Activated CD8-positive, alpha-beta T cell treated with anti-CD3 and anti-CD28 coated beads for 36 hours (primary cell): ENCODE measurements around the gene RAB8B. TPM values are rescaled to one million over a fixed set of nuclear protein-coding genes. Genes with fewer than 3 reads are reported as not detected.

Source experiments
- ATAC-seq: fragments of 200-7000 bp; cut with Tn5 transposase; one replicate; pipeline ENCODE4 v1.10.0; 2021; ENCODE audit warnings: mild to moderate bottlenecking, moderate library complexity
- CTCF ChIA-PET: fragments of 350-600 bp; sonication (Branson Sonifier 250); formaldehyde crosslinking; loops from one replicate; lab custom pipeline; 2021; ENCODE audit warnings: antibody characterized with exemption; lab: Charles Lee
- POLR2A ChIA-PET: fragments of 350-600 bp; sonication (Branson Sonifier 250); formaldehyde crosslinking; loops from one replicate; lab custom pipeline; 2021; ENCODE audit warnings: antibody characterized with exemption; lab: Charles Lee
- DNase-seq: peaks from one replicate; pipeline ENCODE4 v3.0.0-alpha.2; 2020
- H3K27ac Mint-ChIP-seq: one replicate; pipeline ENCODE4 v1.8.0; 2021; ENCODE audit warnings: mild to moderate bottlenecking, mixed read lengths
- H3K27me3 Mint-ChIP-seq: one replicate; pipeline ENCODE4 v1.8.0; 2021; ENCODE audit warnings: mixed read lengths
- H3K36me3 Mint-ChIP-seq: one replicate; pipeline ENCODE4 v1.8.0; 2021; ENCODE audit warnings: low read depth, mixed read lengths
- H3K4me1 Mint-ChIP-seq: one replicate; pipeline ENCODE4 v1.8.0; 2021; ENCODE audit warnings: low read depth, mixed read lengths
- H3K4me3 Mint-ChIP-seq: one replicate; pipeline ENCODE4 v1.8.0; 2021; ENCODE audit warnings: mild to moderate bottlenecking, moderate library complexity, mixed read lengths
- H3K9me3 Mint-ChIP-seq: one replicate; pipeline ENCODE4 v1.8.0; 2021; ENCODE audit warnings: mixed read lengths
- CTCF ChIP-seq: fragments of 200-600 bp; IDR thresholded peaks from one replicate; pipeline ENCODE4 v1.8.0; 2022; ENCODE audit warnings: antibody characterized with exemption, mild to moderate bottlenecking
- intact Hi-C: fragments of 100-400 bp; cut with micrococcal nuclease; formaldehyde crosslinking; loops from one replicate; pipeline ENCODE4 v1.10.0; 2022
- total RNA-seq, 2 experiments: library from RNA; stranded (reverse); gene quantifications; one replicate each; pipeline ENCODE4 v1.2.3, GENCODE V29; 2021

The RAB8B gene
- total RNA-seq, 2 experiments from 2014 or later, result 252 to 261 TPM

DNA sequence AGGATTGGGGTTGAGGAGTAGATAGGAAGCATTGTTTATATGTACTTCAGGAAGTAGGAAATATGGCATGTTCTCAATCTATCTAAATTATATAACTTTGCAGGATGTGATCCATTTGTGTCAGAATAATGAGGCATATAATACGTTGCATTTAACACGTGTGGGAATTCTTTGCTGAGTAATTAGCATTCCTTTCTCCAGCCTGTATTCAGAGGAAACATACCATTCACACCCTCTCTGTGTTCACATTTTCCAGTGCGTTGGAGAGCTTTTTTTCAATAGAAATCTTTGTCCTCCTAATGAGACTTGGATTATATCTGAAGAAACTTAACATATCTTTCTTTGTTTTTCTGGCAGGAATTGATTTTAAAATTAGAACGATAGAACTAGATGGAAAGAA lies 55.0 kb downstream of the RAB8B start:
- DNase-seq (no peak), ATAC-seq (no peak)
- intact Hi-C loops, result no loop called here
- Mint-ChIP-seq H3K9me3 (no peaks in the 10 kb centered on the region), H3K4me1 (peaks cover 70% of the 10 kb centered on the region), H3K36me3 (peaks cover 78% of the 10 kb centered on the region), H3K27ac (peak overlapping the region; percentile 85), H3K27me3 (no peaks in the 10 kb centered on the region), H3K4me3 (no peak overlapping the region)
- ChIA-PET CTCF (interaction anchor here (0.9 to 2.0 kb wide), 6 partner anchors 10 to 197 kb away, joined by 3 to 6 read pairs (median 4); no protein-coding TSS in a partner anchor), POLR2A (interaction anchor here (0.9 to 1.1 kb wide), 3 partner anchors 14 to 33 kb away, joined by 3 to 5 read pairs (median 3); no protein-coding TSS in a partner anchor)
- TF ChIP-seq CTCF, result no peak

DNA sequence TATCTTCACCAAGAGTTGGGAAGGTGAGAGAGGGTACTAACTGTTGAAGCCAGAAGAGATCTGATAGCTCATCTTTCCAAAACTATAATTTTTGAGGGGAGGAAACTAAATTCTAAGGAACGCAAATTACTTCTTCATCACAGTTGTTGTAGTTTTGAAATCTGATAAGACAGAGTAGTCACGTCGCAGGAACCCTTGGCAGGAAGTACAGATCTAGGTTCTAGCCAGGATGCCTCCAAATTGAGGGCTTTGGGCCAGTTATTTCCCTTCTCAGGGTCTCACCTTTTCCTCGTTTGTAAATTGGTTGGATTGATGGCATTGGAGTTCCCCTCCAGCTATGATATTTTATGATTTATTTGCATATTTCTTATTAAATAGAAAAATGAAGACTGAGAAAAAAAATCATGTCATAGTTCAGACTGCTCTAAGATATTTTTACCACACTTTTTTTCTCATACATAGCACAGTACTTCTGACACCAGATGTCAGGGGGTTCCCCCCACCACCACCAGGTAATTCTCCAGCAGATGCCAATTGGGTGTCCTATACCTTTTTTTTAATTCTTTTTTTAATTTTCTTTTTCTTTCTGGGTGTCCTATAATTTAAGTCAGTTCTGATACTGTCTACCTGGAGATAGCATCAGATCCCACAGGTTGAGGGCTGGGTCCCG lies 55.7 kb downstream of the RAB8B start:
- DNase-seq (peak; percentile 47), ATAC-seq (peak; percentile 73)
- H3K4me1 Mint-ChIP-seq, result peaks cover 67% of the 10 kb centered on the region
- POLR2A ChIA-PET, result interaction anchor here (0.9 to 1.1 kb wide), 4 partner anchors 13 to 88 kb away, joined by 3 to 5 read pairs (median 3); no protein-coding TSS in a partner anchor
- CTCF ChIA-PET, result interaction anchor here (0.9 to 2.0 kb wide), 6 partner anchors 10 to 197 kb away, joined by 3 to 6 read pairs (median 4); no protein-coding TSS in a partner anchor
- intact Hi-C loops, result no loop called here
- H3K36me3 Mint-ChIP-seq, result peaks cover 78% of the 10 kb centered on the region
- no peaks in the 10 kb centered on the region for H3K27me3 Mint-ChIP-seq
- H3K27ac Mint-ChIP-seq, result peak overlapping the region; percentile 85
- no peak overlapping the region for H3K4me3 Mint-ChIP-seq
- no peaks in the 10 kb centered on the region for H3K9me3 Mint-ChIP-seq
- no peak for TF ChIP-seq CTCF

- ChIA-PET POLR2A (interaction anchor here (1.1 kb wide), 2 partner anchors 74 to 90 kb away, joined by 3 read pairs; no protein-coding TSS in a partner anchor), CTCF (interaction anchor here (1.5 kb wide), 1 partner anchor 15 kb away, joined by 4 read pairs; no protein-coding TSS in a partner anchor)
- H3K9me3 Mint-ChIP-seq, result no peaks in the 10 kb centered on the region
- H3K27me3 Mint-ChIP-seq, result no peaks in the 10 kb centered on the region
- peaks cover 86% of the 10 kb centered on the region for H3K36me3 Mint-ChIP-seq
- intact Hi-C loops, result no loop called here
- no peak for TF ChIP-seq CTCF
- H3K27ac Mint-ChIP-seq, result peak overlapping the region; percentile 63
- no peak overlapping the region for H3K4me3 Mint-ChIP-seq
- ATAC-seq (no peak), DNase-seq (no peak)
- H3K4me1 Mint-ChIP-seq, result peaks cover 54% of the 10 kb centered on the region
These were observed 57.5 kb downstream of the RAB8B start for GRCh38 chr15:63246691-63247469.

DNA sequence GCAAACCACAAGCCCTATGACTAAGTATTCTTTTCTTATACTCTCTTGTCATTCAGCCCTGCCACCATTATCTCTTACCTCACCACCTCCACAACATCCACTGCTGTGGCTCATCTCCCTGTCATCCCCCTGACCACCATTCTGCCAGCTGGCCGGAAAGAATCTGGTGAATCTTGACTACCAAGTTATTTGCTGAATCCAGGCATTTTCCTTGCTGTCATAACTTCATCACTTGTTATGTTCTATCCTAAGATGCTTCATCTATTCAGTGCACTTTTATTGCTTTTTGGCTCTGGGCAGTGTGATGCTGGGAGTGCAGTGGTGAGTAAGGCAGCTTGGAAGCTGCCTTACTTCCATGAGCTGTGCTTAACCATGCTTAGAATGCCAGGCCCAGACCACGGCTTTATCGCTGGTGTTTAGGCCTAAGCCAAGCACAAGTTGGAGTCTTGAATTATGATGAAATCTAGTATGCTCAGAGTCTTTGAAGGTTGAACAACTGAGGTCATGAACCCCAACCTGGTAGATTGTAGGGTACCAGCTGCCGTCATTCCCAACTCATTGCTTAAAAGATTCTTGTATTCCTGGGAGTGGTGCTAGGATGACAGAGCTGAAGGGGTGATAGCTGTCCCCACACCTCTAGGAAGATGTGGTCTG lies 61.0 kb downstream of the RAB8B start:
- POLR2A ChIA-PET, result interaction anchor here (0.8 kb wide), 1 partner anchor 9 kb away, joined by 3 read pairs; no protein-coding TSS in a partner anchor
- no peaks in the 10 kb centered on the region for H3K9me3 Mint-ChIP-seq
- peaks cover 35% of the 10 kb centered on the region for H3K4me1 Mint-ChIP-seq
- no peak overlapping the region for H3K4me3 Mint-ChIP-seq
- intact Hi-C loops, result no loop called here
- CTCF ChIA-PET, result interaction anchor here (1.4 kb wide), 1 partner anchor 203 kb away, joined by 3 read pairs; no protein-coding TSS in a partner anchor
- peaks cover 80% of the 10 kb centered on the region for H3K36me3 Mint-ChIP-seq
- no peaks in the 10 kb centered on the region for H3K27me3 Mint-ChIP-seq
- ATAC-seq, result no peak
- no peak for TF ChIP-seq CTCF
- peak overlapping the region; percentile 27 for H3K27ac Mint-ChIP-seq
- no peak for DNase-seq
